Measurements from ENCODE around the gene MAP3K20. TPM values are rescaled to one million over a fixed set of nuclear protein-coding genes. Genes with fewer than 3 reads are reported as not detected.

Gene MAP3K20
- total and polyA plus RNA-seq, 2 donors (not counting 3 experiments of a cell fraction or from before 2014, with no cell fraction given): 7.8 to 31.5 TPM

- no peak for DNase-seq (ENCODE audit: low read depth, low spot score)
- Histone ChIP-seq H3K79me2 (ENCODE audit: control insufficient read depth, insufficient read depth, low read length) (no peaks in the 10 kb centered on the region), H3K4me3 (replicated peaks in 1 of 3; ENCODE audit: insufficient read depth in 1 of 3, low read depth in 1 of 3, low read length in 3 of 3) (no peak overlapping the region), H3K9ac (replicated peaks; ENCODE audit: extremely low read depth, insufficient read depth, low read length) (no peak overlapping the region), H3K9me3 (replicated peaks; ENCODE audit: control insufficient read depth, insufficient read depth, low read length) (no peaks in the 10 kb centered on the region), H3K4me1 (ENCODE audit: control insufficient read depth, extremely low read depth, insufficient read depth, low read length) (no peaks in the 10 kb centered on the region), H3K27ac (ENCODE audit: insufficient read depth, low read depth, low read length) (no peak overlapping the region), H3K9me1 (replicated peaks; ENCODE audit: control insufficient read depth, extremely low read depth, insufficient read depth, low read length) (no peaks in the 10 kb centered on the region), H3K36me3 (ENCODE audit: control insufficient read depth in 2 of 2, extremely low read depth in 1 of 2, insufficient read depth in 2 of 2, low read length in 2 of 2) (no peaks in the 10 kb centered on the region), H3K4me2 (ENCODE audit: insufficient read depth, low read length) (no peak overlapping the region), H3K27me3 (ENCODE audit: control insufficient read depth in 2 of 2, insufficient read depth in 2 of 2, low read length in 2 of 2) (no peaks in the 10 kb centered on the region), H2AFZ (ENCODE audit: low read depth, low read length) (no peak overlapping the region), H4K20me1 (replicated peaks; ENCODE audit: control insufficient read depth, extremely low read depth, insufficient read depth, low read length) (no peaks in the 10 kb centered on the region)
- ChIA-PET CTCF (interaction anchor here (0.9 to 2.2 kb wide), 4 partner anchors 12 to 164 kb away, joined by 3 to 7 read pairs (median 4); no protein-coding TSS in a partner anchor), POLR2A (no interaction called here)
- dilution Hi-C loops (cut with MboI; ENCODE audit: extremely low pct_ligation_motif_present, low sequenced_read_pairs): no loop called here
- no peak for FAIRE-seq
- no TSS peak for BruUV-seq (replicated peaks)
- intact Hi-C loops (cut with micrococcal nuclease): no loop called here
- TF ChIP-seq GATA2 (IDR thresholded peaks at IDR 0.05; ENCODE audit: insufficient read depth, insufficient read length, low read depth, low read length): no peak
- no peak for TF ChIP-seq POLR2AphosphoS5 (IDR thresholded peaks at IDR 0.05; ENCODE audit: insufficient read depth, low read depth, low read length)
- TF ChIP-seq FOS (IDR thresholded peaks at IDR 0.05; ENCODE audit: borderline replicate concordance, insufficient read depth, low read length): no peak
- TF ChIP-seq POLR2A (IDR thresholded peaks at IDR 0.05; ENCODE audit: low read depth, low read length): no peak
- TF ChIP-seq MYC (IDR thresholded peaks at IDR 0.05; ENCODE audit: low read depth, low read length): no peak
- no peak for TF ChIP-seq EZH2 (IDR thresholded peaks at IDR 0.05; ENCODE audit: borderline replicate concordance, low read depth, low read length, severe bottlenecking)
- no peak for TF ChIP-seq MAX (IDR thresholded peaks at IDR 0.05; ENCODE audit: insufficient read depth, insufficient read length)
- no peak for TF ChIP-seq CTCF (IDR thresholded peaks at IDR 0.05; ENCODE audit: extremely low read depth in 1 of 2, insufficient read depth in 1 of 2, low read depth in 1 of 2, low read length in 2 of 2)
- no peak for TF ChIP-seq JUN (IDR thresholded peaks at IDR 0.05; ENCODE audit: borderline replicate concordance, insufficient read depth, insufficient read length, low read depth)
Observed at GRCh38 chr2:173192071-173192470, 116.4 kb downstream of the MAP3K20 start.
